Measurements from ENCODE around the gene ARAP2. TPM values are rescaled to one million over a fixed set of nuclear protein-coding genes. Genes with fewer than 3 reads are reported as not detected.

Gene ARAP2
- total and polyA plus RNA-seq, 2 donors (not counting 3 experiments of a cell fraction or from before 2014, with no cell fraction given), result not detected

DNA sequence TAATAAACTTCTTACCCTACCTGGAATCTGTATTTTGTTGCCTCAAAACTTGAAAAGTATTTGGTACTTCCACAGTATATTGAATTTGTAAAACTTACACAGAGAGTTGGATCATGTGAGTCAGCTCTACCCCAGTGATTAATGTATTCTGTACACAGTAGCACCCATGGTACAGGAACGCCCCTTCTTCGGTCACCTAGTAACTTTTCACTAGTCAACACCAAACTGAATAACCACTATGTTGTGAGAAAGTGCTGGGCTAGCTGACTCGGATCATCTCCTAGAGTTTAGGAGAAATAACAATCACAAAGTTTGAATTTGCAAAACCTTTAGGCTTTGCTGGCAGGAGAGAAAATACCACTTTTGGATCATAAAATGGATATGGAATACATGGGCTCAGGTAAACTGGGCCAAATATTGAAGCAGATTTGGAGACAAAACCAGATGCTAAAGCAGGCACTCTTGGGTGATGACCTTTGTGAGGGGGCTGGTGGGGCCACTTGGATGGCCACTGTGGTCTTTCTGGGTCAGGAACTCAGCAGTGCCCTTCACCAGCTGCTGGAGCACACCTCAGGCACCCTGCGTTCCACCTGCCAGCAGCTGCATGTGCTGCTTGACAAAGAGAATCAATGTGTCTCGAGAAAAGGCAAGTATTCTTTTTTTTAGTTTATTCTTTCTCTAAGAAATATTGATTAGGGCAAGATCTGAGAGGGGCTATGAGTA is 37.2 kb upstream of the ARAP2 start, which contains the start of gene DTHD1:
Gene DTHD1, plus strand, starts transcription at position 233 of the 723 bp plus-strand sequence. Its CDS starts 143 bp downstream, at position 376.
- H3K9ac ChIP-seq (replicated peaks; ENCODE audit: extremely low read depth, insufficient read depth, low read length), result no peak within 1 kb of the TSS
- no peaks in the 10 kb centered on the region for H3K27me3 ChIP-seq (ENCODE audit: control insufficient read depth in 2 of 2, insufficient read depth in 2 of 2, low read length in 2 of 2)
- no peak within 1 kb of the TSS for H2AFZ ChIP-seq (ENCODE audit: low read depth, low read length)
- H3K79me2 ChIP-seq (ENCODE audit: control insufficient read depth, insufficient read depth, low read length), result no peaks in the 10 kb centered on the region
- no peaks in the 10 kb centered on the region for H3K9me3 ChIP-seq (replicated peaks; ENCODE audit: control insufficient read depth, insufficient read depth, low read length)
- DNase-seq (ENCODE audit: low read depth, low spot score) (no peak), FAIRE-seq (no peak)
- CTCF ChIA-PET, result no interaction called here
- H3K9me1 ChIP-seq (replicated peaks; ENCODE audit: control insufficient read depth, extremely low read depth, insufficient read depth, low read length), result no peaks in the 10 kb centered on the region
- H3K4me1 ChIP-seq (ENCODE audit: control insufficient read depth, extremely low read depth, insufficient read depth, low read length), result no peaks in the 10 kb centered on the region
- H3K27ac ChIP-seq (ENCODE audit: insufficient read depth, low read depth, low read length), result no peak within 1 kb of the TSS
- POLR2A ChIA-PET, result no interaction called here
- intact Hi-C loops (cut with micrococcal nuclease) (no loop called here), dilution Hi-C loops (cut with MboI; ENCODE audit: extremely low pct_ligation_motif_present, low sequenced_read_pairs) (no loop called here)
- no peak within 1 kb of the TSS for H3K4me2 ChIP-seq (ENCODE audit: insufficient read depth, low read length)
- H3K4me3 ChIP-seq (replicated peaks in 1 of 3; ENCODE audit: insufficient read depth in 1 of 3, low read depth in 1 of 3, low read length in 3 of 3), result no peak within 1 kb of the TSS
- no peaks in the 10 kb centered on the region for H4K20me1 ChIP-seq (replicated peaks; ENCODE audit: control insufficient read depth, extremely low read depth, insufficient read depth, low read length)
- no peaks in the 10 kb centered on the region for H3K36me3 ChIP-seq (ENCODE audit: control insufficient read depth in 2 of 2, extremely low read depth in 1 of 2, insufficient read depth in 2 of 2, low read length in 2 of 2)
- BruUV-seq (replicated peaks), result no TSS peak
- no peak for TF ChIP-seq POLR2AphosphoS5 (IDR thresholded peaks at IDR 0.05; ENCODE audit: insufficient read depth, low read depth, low read length)
- TF ChIP-seq, protein P1, sequence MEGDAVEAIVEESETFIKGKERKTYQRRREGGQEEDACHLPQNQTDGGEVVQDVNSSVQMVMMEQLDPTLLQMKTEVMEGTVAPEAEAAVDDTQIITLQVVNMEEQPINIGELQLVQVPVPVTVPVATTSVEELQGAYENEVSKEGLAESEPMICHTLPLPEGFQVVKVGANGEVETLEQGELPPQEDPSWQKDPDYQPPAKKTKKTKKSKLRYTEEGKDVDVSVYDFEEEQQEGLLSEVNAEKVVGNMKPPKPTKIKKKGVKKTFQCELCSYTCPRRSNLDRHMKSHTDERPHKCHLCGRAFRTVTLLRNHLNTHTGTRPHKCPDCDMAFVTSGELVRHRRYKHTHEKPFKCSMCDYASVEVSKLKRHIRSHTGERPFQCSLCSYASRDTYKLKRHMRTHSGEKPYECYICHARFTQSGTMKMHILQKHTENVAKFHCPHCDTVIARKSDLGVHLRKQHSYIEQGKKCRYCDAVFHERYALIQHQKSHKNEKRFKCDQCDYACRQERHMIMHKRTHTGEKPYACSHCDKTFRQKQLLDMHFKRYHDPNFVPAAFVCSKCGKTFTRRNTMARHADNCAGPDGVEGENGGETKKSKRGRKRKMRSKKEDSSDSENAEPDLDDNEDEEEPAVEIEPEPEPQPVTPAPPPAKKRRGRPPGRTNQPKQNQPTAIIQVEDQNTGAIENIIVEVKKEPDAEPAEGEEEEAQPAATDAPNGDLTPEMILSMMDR (IDR thresholded peaks at IDR 0.05; ENCODE audit: extremely low read depth in 1 of 2, insufficient read depth in 1 of 2, low read depth in 1 of 2, low read length in 2 of 2), result no peak
- TF ChIP-seq EZH2 (IDR thresholded peaks at IDR 0.05; ENCODE audit: borderline replicate concordance, low read depth, low read length, severe bottlenecking), result no peak
- no peak for TF ChIP-seq JUN (IDR thresholded peaks at IDR 0.05; ENCODE audit: borderline replicate concordance, insufficient read depth, insufficient read length, low read depth)
- no peak for TF ChIP-seq POLR2A (IDR thresholded peaks at IDR 0.05; ENCODE audit: low read depth, low read length)
- TF ChIP-seq GATA2 (IDR thresholded peaks at IDR 0.05; ENCODE audit: insufficient read depth, insufficient read length, low read depth, low read length), result no peak
- TF ChIP-seq MYC (IDR thresholded peaks at IDR 0.05; ENCODE audit: low read depth, low read length), result no peak
- TF ChIP-seq FOS (IDR thresholded peaks at IDR 0.05; ENCODE audit: borderline replicate concordance, insufficient read depth, low read length), result no peak
- TF ChIP-seq, protein P2, sequence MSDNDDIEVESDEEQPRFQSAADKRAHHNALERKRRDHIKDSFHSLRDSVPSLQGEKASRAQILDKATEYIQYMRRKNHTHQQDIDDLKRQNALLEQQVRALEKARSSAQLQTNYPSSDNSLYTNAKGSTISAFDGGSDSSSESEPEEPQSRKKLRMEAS (IDR thresholded peaks at IDR 0.05; ENCODE audit: insufficient read depth, insufficient read length), result no peak

Data from endothelial cell of umbilical vein (primary cell).